Measurements from ENCODE around the gene ZNF618. TPM values are rescaled to one million over a fixed set of nuclear protein-coding genes. Genes with fewer than 3 reads are reported as not detected.

The ZNF618 gene
- polyA plus RNA-seq, 1 of the 3 experiments (the other 2 are of a cell fraction): 6.2 TPM

DNA sequence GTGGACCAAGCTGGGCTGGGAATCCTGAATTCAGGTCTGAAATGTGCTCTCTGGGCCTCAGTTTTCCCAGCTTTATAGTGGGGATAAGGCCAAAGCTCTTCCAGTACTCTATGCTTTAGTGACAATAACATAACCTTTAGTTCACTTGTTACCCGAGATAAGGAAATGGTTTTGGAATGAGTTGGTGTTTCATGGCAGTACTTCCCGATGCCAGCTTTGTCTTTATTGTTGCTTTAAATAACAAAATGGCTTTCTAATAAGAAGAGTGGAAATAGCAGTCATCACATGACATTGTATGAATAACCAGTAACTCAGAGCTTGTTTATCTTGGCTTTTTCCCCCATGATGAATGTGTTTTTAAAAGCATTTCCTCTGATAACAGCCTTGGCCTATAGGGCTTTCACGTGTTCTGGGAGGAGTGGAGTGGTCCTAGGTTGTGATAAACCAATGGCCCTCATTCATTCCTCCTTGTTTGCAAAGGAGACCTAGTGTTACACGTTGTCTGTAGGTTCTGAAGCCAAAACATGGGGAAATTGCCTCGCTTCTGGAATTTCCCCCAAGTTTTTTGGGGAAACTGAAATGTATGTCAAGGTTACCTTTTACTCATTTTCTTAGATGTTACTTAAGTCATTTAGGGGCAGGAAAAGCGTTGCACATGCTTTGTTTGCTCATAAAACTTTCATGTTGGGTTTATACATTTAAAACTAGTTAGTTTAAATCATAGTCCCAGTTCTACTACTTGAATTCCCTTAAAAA is 53.7 kb downstream of the ZNF618 start:
- no peaks in the 10 kb centered on the region for H3K9me2 ChIP-seq
- peaks cover 31% of the 10 kb centered on the region for H4K20me1 ChIP-seq (ENCODE audit: insufficient read depth)
- peaks cover 91% of the 10 kb centered on the region for H3K79me2 ChIP-seq (ENCODE audit: insufficient read depth)
- peak overlapping the region; percentile 14 to 47; a peak in 3 of 4 replicates for H3K27ac ChIP-seq (ENCODE audit: low read depth in 2 of 2, low read length in 1 of 2)
- no peak overlapping the region for H2AFZ ChIP-seq (ENCODE audit: low read depth)
- peaks cover 9% of the 10 kb centered on the region for H3F3A ChIP-seq (replicated peaks; ENCODE audit: insufficient read depth)
- H3K4me3 ChIP-seq (ENCODE audit: low read depth in 2 of 2, low read length in 1 of 2): no peak overlapping the region
- ChIA-PET POLR2A (no interaction called here), CTCF (interaction anchor here (0.8 kb wide), 1 partner anchor 189 kb away, joined by 3 read pairs; no protein-coding TSS in a partner anchor)
- H3K4me2 ChIP-seq: no peak overlapping the region
- peaks cover 0 to 9% of the 10 kb centered on the region in 2 experiments; a peak in 3 of 4 replicates for H3K4me1 ChIP-seq (ENCODE audit: control insufficient read depth in 1 of 2, insufficient read depth in 2 of 2, low read depth in 1 of 2, low read length in 1 of 2)
- no peak for TF ChIP-seq POLR2AphosphoS5 (IDR thresholded peaks at IDR 0.05; ENCODE audit: low read depth, low read length)
- TF ChIP-seq NFIC (IDR thresholded peaks at IDR 0.05; ENCODE audit: borderline replicate concordance): peak; percentile 29; the same call in 1 of the 2 replicates
- TF ChIP-seq RXRA (IDR thresholded peaks at IDR 0.05; ENCODE audit: borderline replicate concordance, low read depth): 0 out of 2 replicates have a peak, but pooled peaks have one; percentile 8
- TF ChIP-seq USF1 (IDR thresholded peaks at IDR 0.05; ENCODE audit: borderline replicate concordance, low read depth): no peak
- no peak for TF ChIP-seq GABPA (IDR thresholded peaks at IDR 0.05; ENCODE audit: low read depth)
- peaks cover 0 to 16% of the 10 kb centered on the region in 2 experiments for H3K36me3 ChIP-seq (replicated peaks in 1 of 2; ENCODE audit: control insufficient read depth in 1 of 2, insufficient read depth in 2 of 2, low read length in 1 of 2)
- H3K9ac ChIP-seq: no peak overlapping the region
- peaks cover 18% of the 10 kb centered on the region; the same call in 1 of the 2 replicates for H3K9me3 ChIP-seq
- no peak for DNase-seq
- 79% methylated on average over 6 of the region's 6 CpGs for WGBS (ENCODE audit: low lambda C conversion rate)
- H3K27me3 ChIP-seq (ENCODE audit: insufficient read depth): no peaks in the 10 kb centered on the region

DNA sequence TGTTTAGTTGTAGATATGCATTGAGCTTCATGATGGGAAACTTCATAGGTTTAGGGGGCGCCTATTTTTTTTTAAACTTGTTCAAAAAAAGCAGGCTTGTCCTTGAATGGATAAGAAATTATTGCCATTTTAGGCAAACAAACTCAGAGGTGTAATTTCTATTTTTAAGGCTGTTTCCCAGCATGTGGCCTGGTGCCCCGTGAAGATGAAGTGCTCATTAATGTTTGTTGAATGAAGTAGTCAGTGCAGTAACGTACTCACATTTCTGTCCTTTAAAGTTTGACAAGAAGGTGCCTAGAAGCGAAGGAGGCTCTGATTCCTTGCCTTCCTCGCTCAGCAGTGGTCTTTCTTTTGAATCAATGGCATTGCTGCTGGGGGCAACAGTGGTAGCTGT is 54.3 kb downstream of the ZNF618 start:
- H3K4me1 ChIP-seq (ENCODE audit: control insufficient read depth in 1 of 2, insufficient read depth in 2 of 2, low read depth in 1 of 2, low read length in 1 of 2): peaks cover 0 to 9% of the 10 kb centered on the region in 2 experiments; a peak in 3 of 4 replicates
- peaks cover 86% of the 10 kb centered on the region for H3K79me2 ChIP-seq (ENCODE audit: insufficient read depth)
- H3K4me2 ChIP-seq: no peak overlapping the region
- peaks cover 37% of the 10 kb centered on the region for H4K20me1 ChIP-seq (ENCODE audit: insufficient read depth)
- no peak overlapping the region for H3K4me3 ChIP-seq (ENCODE audit: low read depth in 2 of 2, low read length in 1 of 2)
- TF ChIP-seq RXRA (IDR thresholded peaks at IDR 0.05; ENCODE audit: borderline replicate concordance, low read depth) (no peak), NFIC (IDR thresholded peaks at IDR 0.05; ENCODE audit: borderline replicate concordance) (no peak), IRF3 (IDR thresholded peaks at IDR 0.05; ENCODE audit: low read depth, low read length) (no peak), GABPA (IDR thresholded peaks at IDR 0.05; ENCODE audit: low read depth) (no peak), NRF1 (IDR thresholded peaks at IDR 0.05; ENCODE audit: low read depth, low read length) (no peak), MXI1 (IDR thresholded peaks at IDR 0.05; ENCODE audit: low read depth, low read length) (no peak), GATA2 (CRISPR knock-in tag; IDR thresholded peaks at IDR 0.05) (no peak), TCF12 (IDR thresholded peaks at IDR 0.05) (no peak), MEF2A (IDR thresholded peaks at IDR 0.05; ENCODE audit: borderline replicate concordance, low read depth) (no peak), FOSL2 (IDR thresholded peaks at IDR 0.05; ENCODE audit: borderline replicate concordance, low read depth) (no peak), POLR2AphosphoS5 (IDR thresholded peaks at IDR 0.05; ENCODE audit: low read depth, low read length) (no peak)
- ChIA-PET POLR2A (no interaction called here), CTCF (interaction anchor here (0.8 kb wide), 1 partner anchor 189 kb away, joined by 3 read pairs; no protein-coding TSS in a partner anchor)
- H3K27me3 ChIP-seq (ENCODE audit: insufficient read depth): no peaks in the 10 kb centered on the region
- no peak for DNase-seq
- peaks cover 18% of the 10 kb centered on the region; the same call in 1 of the 2 replicates for H3K9me3 ChIP-seq
- H3K9me2 ChIP-seq: no peaks in the 10 kb centered on the region
- peaks cover 0 to 16% of the 10 kb centered on the region in 2 experiments for H3K36me3 ChIP-seq (replicated peaks in 1 of 2; ENCODE audit: control insufficient read depth in 1 of 2, insufficient read depth in 2 of 2, low read length in 1 of 2)
- H2AFZ ChIP-seq (ENCODE audit: low read depth): no peak overlapping the region
- WGBS (ENCODE audit: low lambda C conversion rate): 88% methylated on average over 3 of the region's 5 CpGs
- no peak overlapping the region for H3K9ac ChIP-seq
- H3K27ac ChIP-seq (ENCODE audit: low read depth in 2 of 2, low read length in 1 of 2): peak overlapping the region in 1 of 2 experiments; percentile 47; a peak in 1 of 4 replicates
- peaks cover 9% of the 10 kb centered on the region for H3F3A ChIP-seq (replicated peaks; ENCODE audit: insufficient read depth)
